Umbilical cord (tissue), 1 donor: ENCODE data around the gene SCYGR3. TPM values are rescaled to one million over a fixed set of nuclear protein-coding genes. Genes with fewer than 3 reads are reported as not detected.

Source experiments
- total RNA-seq: library from RNA; depleted of rRNA; stranded (reverse); fragments of >200 nt; gene quantifications from one replicate; pipeline ENCODE4 v1.2.3, GENCODE V29; 2014; ENCODE audit warnings: low replicate concordance; ENCODE audit not compliant: insufficient read depth

Gene SCYGR3
- total RNA-seq, 1 donor from 2014 or later, result not detected

Other genes with a start within 250 kb of the SCYGR3 start
- gene TM4SF20, start 235.5 kb downstream of the SCYGR3 start, total RNA-seq, result 2.4 TPM
- not detected for gene SCYGR1, start 226.9 kb downstream of the SCYGR3 start, total RNA-seq
- gene AGFG1, start 142.7 kb downstream of the SCYGR3 start, total RNA-seq, result 33.9 TPM
- not detected for gene SCYGR2, start 15.9 kb downstream of the SCYGR3 start, total RNA-seq
- gene SCYGR4, start 2.7 kb upstream of the SCYGR3 start, total RNA-seq, result 1.4 TPM
- not detected for gene SCYGR5, start 52.0 kb upstream of the SCYGR3 start, total RNA-seq
- gene SLC19A3, start 103.2 kb upstream of the SCYGR3 start, total RNA-seq, result 6.7 TPM
- gene SCYGR6, start 109.9 kb upstream of the SCYGR3 start, total RNA-seq, result not detected
- gene SCYGR7, start 113.5 kb upstream of the SCYGR3 start, total RNA-seq, result not detected
- gene SCYGR8, start 131.1 kb upstream of the SCYGR3 start, total RNA-seq, result not detected
- 1.2 TPM for gene CCL20, start 199.0 kb upstream of the SCYGR3 start, total RNA-seq